ENCODE results near the gene NPIPB9.
"Not testable (repeated sequence)": the region's sequence is repeated elsewhere in the genome, so short reads cannot be mapped to it uniquely, and the experiment has no call there.

Gene NPIPB9

DNA sequence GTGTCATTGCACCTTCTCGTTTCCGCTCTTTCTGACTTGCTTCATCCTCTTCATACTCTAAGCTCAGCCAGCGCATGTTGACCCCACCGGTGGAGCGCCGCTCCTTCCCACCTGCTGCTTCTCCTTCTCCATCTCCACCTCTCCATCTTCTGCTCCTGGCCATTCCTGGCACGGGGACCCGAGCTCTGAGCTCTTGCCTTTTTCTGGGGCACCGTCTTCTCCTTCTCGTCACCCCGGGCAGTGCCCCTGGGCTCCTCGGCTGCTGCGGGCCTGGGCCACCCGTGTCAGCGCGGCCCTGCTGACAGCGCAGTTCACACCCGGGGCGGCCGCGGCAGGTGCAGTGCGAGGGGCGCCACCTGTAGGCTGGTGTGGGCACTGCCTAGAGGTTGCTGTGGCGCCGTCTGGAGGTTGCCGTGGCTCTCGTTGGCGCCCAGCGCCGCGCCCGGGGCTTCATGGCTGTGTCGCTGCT lies 1.6 kb upstream of the NPIPB9 start:
- H3K4me3 ChIP-seq (ENCODE audit: low read length); H3K27me3 ChIP-seq (replicated peaks; ENCODE audit: control insufficient read depth, insufficient read depth, low read length); DNase-seq (ENCODE audit: low read depth); H3K36me3 ChIP-seq (ENCODE audit: control insufficient read depth, insufficient read depth, low read length, severe bottlenecking); H3K4me1 ChIP-seq (ENCODE audit: control insufficient read depth, insufficient read depth, low read length); H3K9me3 ChIP-seq (ENCODE audit: control insufficient read depth, low read length); H3K9ac ChIP-seq (ENCODE audit: low read length): not testable (repeated sequence)

DNA sequence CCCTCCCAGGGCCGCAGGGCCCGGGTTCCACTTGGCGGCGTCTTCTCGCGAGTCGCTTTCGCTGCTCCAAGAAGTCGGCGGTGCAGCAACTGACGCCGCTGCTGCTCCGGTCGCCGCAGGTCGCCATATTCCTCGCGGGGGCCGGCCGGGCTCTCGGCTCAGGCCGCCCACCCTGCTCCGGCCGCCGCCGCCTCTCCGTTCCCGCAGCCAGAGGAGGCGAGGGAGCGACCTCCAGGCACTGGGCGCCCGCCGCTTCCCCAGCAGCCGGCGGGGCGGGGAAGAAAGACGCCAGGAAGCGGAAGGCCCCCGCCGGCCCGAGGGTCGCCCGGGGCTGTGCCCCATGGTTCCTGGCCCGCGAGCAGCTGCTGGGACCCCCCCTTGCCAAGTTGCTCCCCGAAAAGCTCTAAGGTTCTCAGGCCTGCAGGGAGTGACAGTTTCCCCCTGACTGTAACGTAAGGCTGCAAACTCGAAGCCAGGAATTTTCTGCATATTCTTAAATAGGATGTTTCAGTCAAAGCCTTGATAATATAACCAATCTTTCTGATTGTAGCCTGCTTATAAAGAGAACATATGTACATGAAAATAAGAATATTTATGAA lies 1.0 kb upstream of the NPIPB9 start:
- not testable (repeated sequence) for H3K9ac ChIP-seq (ENCODE audit: low read length); H3K4me3 ChIP-seq (ENCODE audit: low read length); H3K4me1 ChIP-seq (ENCODE audit: control insufficient read depth, insufficient read depth, low read length); H3K36me3 ChIP-seq (ENCODE audit: control insufficient read depth, insufficient read depth, low read length, severe bottlenecking); DNase-seq (ENCODE audit: low read depth); H3K27me3 ChIP-seq (replicated peaks; ENCODE audit: control insufficient read depth, insufficient read depth, low read length); H3K9me3 ChIP-seq (ENCODE audit: control insufficient read depth, low read length)

- not testable (repeated sequence) for H3K4me3 ChIP-seq (ENCODE audit: low read length); H3K27me3 ChIP-seq (replicated peaks; ENCODE audit: control insufficient read depth, insufficient read depth, low read length); DNase-seq (ENCODE audit: low read depth); H3K9ac ChIP-seq (ENCODE audit: low read length); H3K4me1 ChIP-seq (ENCODE audit: control insufficient read depth, insufficient read depth, low read length); H3K36me3 ChIP-seq (ENCODE audit: control insufficient read depth, insufficient read depth, low read length, severe bottlenecking); H3K9me3 ChIP-seq (ENCODE audit: control insufficient read depth, low read length)
These were observed 30.1 kb downstream of the NPIPB9 start for GRCh38 chr16:28781697-28782096.

DNA sequence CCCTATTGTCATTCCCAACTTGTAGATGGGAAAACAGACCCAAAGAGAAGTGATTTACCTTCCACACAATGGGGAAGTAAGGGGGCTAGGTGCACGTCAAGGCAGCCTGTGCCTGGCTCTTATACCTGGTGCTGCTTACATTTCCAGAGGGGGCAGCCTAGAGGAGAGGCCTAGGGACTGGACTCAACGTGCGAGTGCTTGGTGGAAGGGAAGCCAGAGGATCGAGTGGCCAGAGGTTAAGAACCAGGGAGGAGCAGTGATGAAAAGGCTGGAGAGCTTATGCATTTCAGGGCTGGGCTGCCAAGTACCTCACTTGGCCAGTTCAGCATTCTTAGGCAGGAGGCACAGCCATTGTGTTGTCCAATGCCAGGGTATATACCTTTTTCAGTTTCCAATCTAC lies 30.8 kb downstream of the NPIPB9 start:
- not testable (repeated sequence) for H3K36me3 ChIP-seq (ENCODE audit: control insufficient read depth, insufficient read depth, low read length, severe bottlenecking); H3K27me3 ChIP-seq (replicated peaks; ENCODE audit: control insufficient read depth, insufficient read depth, low read length); H3K4me3 ChIP-seq (ENCODE audit: low read length); H3K4me1 ChIP-seq (ENCODE audit: control insufficient read depth, insufficient read depth, low read length); H3K9me3 ChIP-seq (ENCODE audit: control insufficient read depth, low read length); DNase-seq (ENCODE audit: low read depth); H3K9ac ChIP-seq (ENCODE audit: low read length)

- not testable (repeated sequence) for H3K4me1 ChIP-seq (ENCODE audit: control insufficient read depth, insufficient read depth, low read length); H3K36me3 ChIP-seq (ENCODE audit: control insufficient read depth, insufficient read depth, low read length, severe bottlenecking); H3K9me3 ChIP-seq (ENCODE audit: control insufficient read depth, low read length); H3K27me3 ChIP-seq (replicated peaks; ENCODE audit: control insufficient read depth, insufficient read depth, low read length); H3K9ac ChIP-seq (ENCODE audit: low read length); H3K4me3 ChIP-seq (ENCODE audit: low read length)
- DNase-seq (ENCODE audit: low read depth) = peak; percentile 92
These were observed 50.8 kb downstream of the NPIPB9 start for GRCh38 chr16:28802235-28803019.

- H3K4me3 ChIP-seq (ENCODE audit: low read length); DNase-seq (ENCODE audit: low read depth); H3K9ac ChIP-seq (ENCODE audit: low read length); H3K4me1 ChIP-seq (ENCODE audit: control insufficient read depth, insufficient read depth, low read length); H3K36me3 ChIP-seq (ENCODE audit: control insufficient read depth, insufficient read depth, low read length, severe bottlenecking); H3K9me3 ChIP-seq (ENCODE audit: control insufficient read depth, low read length); H3K27me3 ChIP-seq (replicated peaks; ENCODE audit: control insufficient read depth, insufficient read depth, low read length): not testable (repeated sequence)
These were observed 56.0 kb downstream of the NPIPB9 start for GRCh38 chr16:28807445-28808120.

GRCh38 chr16:28820016-28820415 lies 68.4 kb downstream of the NPIPB9 start:
- no peak for DNase-seq (ENCODE audit: low read depth)
- no peaks in the 10 kb centered on the region for H3K9me3 ChIP-seq (ENCODE audit: control insufficient read depth, low read length)
- H3K9ac ChIP-seq (ENCODE audit: low read length) = no peak overlapping the region
- H3K27me3 ChIP-seq (replicated peaks; ENCODE audit: control insufficient read depth, insufficient read depth, low read length) = no peaks in the 10 kb centered on the region
- H3K4me1 ChIP-seq (ENCODE audit: control insufficient read depth, insufficient read depth, low read length) = peaks cover 12% of the 10 kb centered on the region
- H3K4me3 ChIP-seq (ENCODE audit: low read length) = no peak overlapping the region
- no peaks in the 10 kb centered on the region for H3K36me3 ChIP-seq (ENCODE audit: control insufficient read depth, insufficient read depth, low read length, severe bottlenecking)

- H3K9me3 ChIP-seq (ENCODE audit: control insufficient read depth, low read length); H3K27me3 ChIP-seq (replicated peaks; ENCODE audit: control insufficient read depth, insufficient read depth, low read length); DNase-seq (ENCODE audit: low read depth); H3K9ac ChIP-seq (ENCODE audit: low read length); H3K36me3 ChIP-seq (ENCODE audit: control insufficient read depth, insufficient read depth, low read length, severe bottlenecking); H3K4me3 ChIP-seq (ENCODE audit: low read length): not testable (repeated sequence)
- H3K4me1 ChIP-seq (ENCODE audit: control insufficient read depth, insufficient read depth, low read length) = peaks cover 17% of the 10 kb centered on the region
These were observed 69.0 kb downstream of the NPIPB9 start for GRCh38 chr16:28820546-28820945.

DNA sequence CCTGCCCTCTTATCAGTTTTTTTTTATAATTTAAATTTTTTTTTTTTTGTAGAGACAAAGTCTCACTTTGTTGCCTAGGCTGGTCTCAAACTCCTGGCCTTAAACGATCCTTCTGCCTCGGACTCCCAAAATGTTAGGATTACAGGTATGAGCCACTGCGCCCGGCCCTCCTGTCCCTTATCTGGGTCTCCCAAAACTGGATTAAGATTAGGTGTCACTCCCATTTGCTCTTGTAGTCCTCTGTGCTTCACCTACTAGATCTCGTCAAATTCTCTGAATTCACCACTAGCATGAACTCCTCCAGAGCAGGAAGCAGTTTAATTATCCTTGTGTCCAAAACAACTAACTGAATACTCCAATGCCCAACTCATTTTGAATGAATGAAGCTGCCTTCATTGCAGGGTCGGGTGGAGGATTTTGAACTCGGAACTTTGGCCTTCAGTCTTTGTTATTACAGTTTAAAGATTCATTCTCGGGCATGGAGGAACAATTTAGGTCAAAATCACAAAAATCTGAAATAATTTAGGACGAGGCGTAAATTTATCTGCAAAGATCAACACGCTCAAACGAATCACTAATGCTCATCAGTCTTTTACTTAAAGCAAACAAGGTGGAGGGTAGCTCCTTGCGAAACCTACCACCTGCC lies 70.4 kb downstream of the NPIPB9 start:
- Histone ChIP-seq H3K9me3 (ENCODE audit: control insufficient read depth, low read length) (no peaks in the 10 kb centered on the region), H3K27me3 (replicated peaks; ENCODE audit: control insufficient read depth, insufficient read depth, low read length) (no peaks in the 10 kb centered on the region), H3K9ac (ENCODE audit: low read length) (peak overlapping the region; percentile 100), H3K4me1 (ENCODE audit: control insufficient read depth, insufficient read depth, low read length) (peaks cover 31% of the 10 kb centered on the region), H3K36me3 (ENCODE audit: control insufficient read depth, insufficient read depth, low read length, severe bottlenecking) (peaks cover 19% of the 10 kb centered on the region), H3K4me3 (ENCODE audit: low read length) (peak overlapping the region; percentile 99)
- DNase-seq (ENCODE audit: low read depth) = peak; percentile 14

Data from adipocyte (in vitro differentiated cells).